ENCODE results near the gene CCDC80.
"Not testable (repeated sequence)": the region's sequence is repeated elsewhere in the genome, so short reads cannot be mapped to it uniquely, and the experiment has no call there.

CCDC80 gene

GRCh38 chr3:112569265-112569664, 71.7 kb downstream of the CCDC80 start:
- Mint-ChIP-seq H3K36me3 (ENCODE audit: low read depth) (peaks cover 36% of the 10 kb centered on the region), H3K9me3 (no peaks in the 10 kb centered on the region), H3K4me3 (no peak overlapping the region), H3K27me3 (ENCODE audit: low read depth) (no peaks in the 10 kb centered on the region), H3K4me1 (ENCODE audit: low read depth) (peaks cover 11% of the 10 kb centered on the region), H3K27ac (no peak overlapping the region)
- DNase-seq (ENCODE audit: low spot score), result no peak

DNA sequence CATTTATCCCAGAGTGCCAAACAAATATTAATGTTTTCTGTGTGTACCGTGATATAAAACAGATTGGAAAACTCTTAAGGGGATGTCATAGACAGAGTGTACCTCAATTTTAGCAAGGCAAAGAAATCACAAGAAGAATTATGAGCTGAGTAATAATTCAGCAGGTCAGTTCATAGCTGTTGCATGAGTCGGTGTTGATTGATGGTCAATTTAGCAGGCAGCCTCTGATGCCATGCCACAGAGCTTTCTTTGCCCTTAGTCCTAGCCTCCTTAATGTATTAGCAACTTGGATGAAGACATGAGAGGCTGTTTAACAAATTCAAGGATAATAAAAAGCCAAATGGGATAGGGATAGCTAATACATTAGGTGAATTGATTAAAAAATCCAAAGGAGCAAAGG, 72.3 kb downstream of the CCDC80 start:
- Mint-ChIP-seq H3K27ac (no peak overlapping the region), H3K36me3 (ENCODE audit: low read depth) (peaks cover 35% of the 10 kb centered on the region), H3K4me1 (ENCODE audit: low read depth) (peaks cover 17% of the 10 kb centered on the region), H3K9me3 (no peaks in the 10 kb centered on the region), H3K27me3 (ENCODE audit: low read depth) (no peaks in the 10 kb centered on the region), H3K4me3 (no peak overlapping the region)
- DNase-seq (ENCODE audit: low spot score), result no peak

- no peaks in the 10 kb centered on the region for H3K27me3 Mint-ChIP-seq (ENCODE audit: low read depth)
- no peaks in the 10 kb centered on the region for H3K9me3 Mint-ChIP-seq
- no peak overlapping the region for H3K27ac Mint-ChIP-seq
These were observed 76.0 kb downstream of the CCDC80 start for GRCh38 chr3:112564940-112565305.

DNA sequence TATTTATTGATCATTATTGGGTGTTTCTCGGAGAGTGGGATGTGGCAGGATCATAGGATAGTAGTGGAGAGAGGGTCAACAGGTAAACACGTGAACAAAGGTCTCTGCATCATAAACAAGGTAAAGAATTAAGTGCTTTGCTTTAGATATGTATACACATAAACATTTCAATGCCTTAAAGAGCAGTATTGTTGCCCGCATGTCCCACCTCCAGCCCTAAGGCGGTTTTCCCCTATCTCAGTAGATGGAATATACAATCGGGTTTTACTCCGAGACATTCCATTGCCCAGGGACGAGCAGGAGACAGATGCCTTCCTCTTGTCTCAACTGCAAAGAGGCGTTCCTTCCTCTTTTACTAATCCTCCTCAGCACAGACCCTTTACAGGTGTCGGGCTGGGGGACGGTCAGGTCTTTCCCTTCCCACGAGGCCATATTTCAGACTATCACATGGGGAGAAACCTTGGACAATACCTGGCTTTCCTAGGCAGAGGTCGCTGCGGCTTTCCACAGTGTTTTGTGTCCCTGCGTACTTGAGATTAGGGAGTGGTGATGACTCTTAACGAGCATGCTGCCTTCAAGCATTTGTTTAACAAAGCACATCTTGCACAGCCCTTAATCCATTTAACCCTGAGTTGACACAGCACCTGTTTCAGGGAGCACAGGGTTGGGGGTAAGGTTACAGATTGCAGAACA, 76.5 kb downstream of the CCDC80 start:
- not testable (repeated sequence) for H3K27me3 Mint-ChIP-seq (ENCODE audit: low read depth); H3K27ac Mint-ChIP-seq; H3K9me3 Mint-ChIP-seq; DNase-seq (ENCODE audit: low spot score)
- H3K4me1 Mint-ChIP-seq (ENCODE audit: low read depth), result peaks cover 36% of the 10 kb centered on the region
- H3K4me3 Mint-ChIP-seq, result peak overlapping the region; percentile 10
- peaks cover 21% of the 10 kb centered on the region for H3K36me3 Mint-ChIP-seq (ENCODE audit: low read depth)

More at GRCh38 chr3:112564940-112565305, 76.0 kb downstream of the CCDC80 start:
- Mint-ChIP-seq H3K4me1 (ENCODE audit: low read depth) (peaks cover 32% of the 10 kb centered on the region), H3K36me3 (ENCODE audit: low read depth) (peaks cover 22% of the 10 kb centered on the region), H3K4me3 (no peak overlapping the region)
- DNase-seq (ENCODE audit: low spot score), result no peak

GRCh38 chr3:112561734-112562529, 79.0 kb downstream of the CCDC80 start, which contains the start of the genes ATG3 and SLC35A5:
Gene ATG3 (minus strand): TSS chr3:112561962. CDS start chr3:112561528, 434 bp downstream.
Gene SLC35A5 (plus strand): TSS chr3:112562045. CDS start chr3:112563404, 1,359 bp downstream.
- Mint-ChIP-seq H3K4me1 (ENCODE audit: low read depth) (peaks cover 43% of the 10 kb centered on the region), H3K27ac (peak within 1 kb of the TSS; percentile 99), H3K4me3 (peak within 1 kb of the TSS; percentile 93), H3K27me3 (ENCODE audit: low read depth) (no peaks in the 10 kb centered on the region), H3K36me3 (ENCODE audit: low read depth) (peaks cover 30% of the 10 kb centered on the region), H3K9me3 (no peaks in the 10 kb centered on the region)
- peak; percentile 98 for DNase-seq (ENCODE audit: low spot score)

DNA sequence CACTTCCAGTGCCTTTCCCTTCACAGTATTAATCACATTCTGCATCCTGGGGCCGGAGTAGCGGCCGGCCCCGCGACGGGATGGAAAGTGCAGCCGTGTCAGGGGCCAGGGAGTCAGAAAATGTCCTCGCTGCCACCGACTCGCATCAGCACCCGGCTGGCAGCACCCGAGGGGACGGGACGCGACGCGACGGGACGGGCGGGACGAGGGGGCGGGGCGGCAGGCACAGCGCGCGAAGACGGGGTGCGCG, 79.5 kb downstream of the CCDC80 start:
- peak overlapping the region; percentile 99 for H3K27ac Mint-ChIP-seq
- H3K4me1 Mint-ChIP-seq (ENCODE audit: low read depth), result peaks cover 40% of the 10 kb centered on the region
- peak overlapping the region; percentile 93 for H3K4me3 Mint-ChIP-seq
- H3K36me3 Mint-ChIP-seq (ENCODE audit: low read depth), result peaks cover 29% of the 10 kb centered on the region
- H3K27me3 Mint-ChIP-seq (ENCODE audit: low read depth), result no peaks in the 10 kb centered on the region
- DNase-seq (ENCODE audit: low spot score), result no peak
- H3K9me3 Mint-ChIP-seq, result no peaks in the 10 kb centered on the region

DNA sequence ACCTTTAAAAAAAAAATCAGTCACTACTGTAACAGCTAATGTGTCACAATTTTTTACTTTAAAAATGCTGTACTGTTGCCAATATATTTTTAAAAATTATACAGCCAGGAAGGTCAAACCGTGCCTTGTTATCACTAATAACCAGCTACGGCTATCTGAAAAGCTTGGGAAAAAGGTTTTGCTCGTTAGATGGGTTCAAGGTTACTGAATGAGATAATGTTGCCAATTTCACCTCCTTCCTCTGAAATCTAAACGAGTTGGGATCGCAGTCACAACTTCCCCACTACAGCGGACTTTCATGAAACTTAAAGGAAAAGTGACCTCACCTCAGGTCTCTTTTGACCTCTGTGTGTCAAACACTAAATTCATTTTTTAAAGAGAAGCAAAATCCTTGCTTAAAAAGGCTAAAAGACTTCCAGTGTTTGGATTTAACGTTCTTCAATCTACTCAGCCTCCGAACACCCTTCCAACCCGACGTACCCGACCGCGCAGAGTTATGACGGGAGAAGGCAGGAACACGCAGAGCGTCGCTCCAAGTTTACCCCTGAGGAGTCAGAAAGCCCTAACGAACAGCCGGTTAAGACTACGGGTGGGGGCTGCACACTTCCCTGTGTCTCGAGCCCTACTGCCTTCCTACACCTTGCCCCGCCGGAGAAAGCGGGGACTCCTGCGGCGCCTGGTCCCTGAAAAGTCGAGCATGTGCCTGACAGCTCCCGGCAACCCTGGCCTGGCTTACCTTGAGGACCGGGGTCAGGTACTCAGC, 80.0 kb downstream of the CCDC80 start:
- Mint-ChIP-seq H3K9me3 (no peaks in the 10 kb centered on the region), H3K27ac (peak overlapping the region; percentile 99), H3K4me1 (ENCODE audit: low read depth) (peaks cover 37% of the 10 kb centered on the region), H3K36me3 (ENCODE audit: low read depth) (peaks cover 26% of the 10 kb centered on the region), H3K27me3 (ENCODE audit: low read depth) (no peaks in the 10 kb centered on the region), H3K4me3 (peak overlapping the region; percentile 93)
- peak; percentile 77 for DNase-seq (ENCODE audit: low spot score)

DNA sequence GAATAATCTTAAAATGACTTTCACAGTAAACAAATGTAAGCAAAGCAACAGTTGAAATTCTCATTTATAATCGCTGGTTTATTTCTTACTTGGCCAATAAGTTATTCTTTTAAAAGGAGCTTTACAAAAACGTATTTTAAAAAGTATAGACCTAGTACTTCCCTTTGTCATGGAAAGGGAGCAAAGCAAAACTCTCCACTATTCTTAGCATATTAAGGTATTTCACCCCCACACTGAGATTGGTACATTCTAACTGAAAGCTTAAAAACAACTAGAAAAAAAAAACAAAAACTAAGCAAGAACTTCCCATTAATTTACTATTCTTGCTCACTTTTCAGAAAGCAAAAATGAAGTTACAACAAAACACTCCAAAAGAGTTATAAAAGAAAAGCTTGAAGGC, 80.6 kb downstream of the CCDC80 start:
- DNase-seq (ENCODE audit: low spot score), result no peak
- peak overlapping the region; percentile 99 for H3K27ac Mint-ChIP-seq
- H3K4me1 Mint-ChIP-seq (ENCODE audit: low read depth), result peaks cover 43% of the 10 kb centered on the region
- H3K27me3 Mint-ChIP-seq (ENCODE audit: low read depth), result no peaks in the 10 kb centered on the region
- peaks cover 32% of the 10 kb centered on the region for H3K36me3 Mint-ChIP-seq (ENCODE audit: low read depth)
- peak overlapping the region; percentile 93 for H3K4me3 Mint-ChIP-seq
- no peaks in the 10 kb centered on the region for H3K9me3 Mint-ChIP-seq

- DNase-seq (ENCODE audit: low spot score), result no peak
- Mint-ChIP-seq H3K4me3 (no peak overlapping the region), H3K27me3 (ENCODE audit: low read depth) (no peaks in the 10 kb centered on the region), H3K9me3 (peaks cover 2% of the 10 kb centered on the region), H3K4me1 (ENCODE audit: low read depth) (peaks cover 43% of the 10 kb centered on the region), H3K36me3 (ENCODE audit: low read depth) (peaks cover 40% of the 10 kb centered on the region), H3K27ac (no peak overlapping the region)
These were observed 83.0 kb downstream of the CCDC80 start for GRCh38 chr3:112557976-112558375.

DNA sequence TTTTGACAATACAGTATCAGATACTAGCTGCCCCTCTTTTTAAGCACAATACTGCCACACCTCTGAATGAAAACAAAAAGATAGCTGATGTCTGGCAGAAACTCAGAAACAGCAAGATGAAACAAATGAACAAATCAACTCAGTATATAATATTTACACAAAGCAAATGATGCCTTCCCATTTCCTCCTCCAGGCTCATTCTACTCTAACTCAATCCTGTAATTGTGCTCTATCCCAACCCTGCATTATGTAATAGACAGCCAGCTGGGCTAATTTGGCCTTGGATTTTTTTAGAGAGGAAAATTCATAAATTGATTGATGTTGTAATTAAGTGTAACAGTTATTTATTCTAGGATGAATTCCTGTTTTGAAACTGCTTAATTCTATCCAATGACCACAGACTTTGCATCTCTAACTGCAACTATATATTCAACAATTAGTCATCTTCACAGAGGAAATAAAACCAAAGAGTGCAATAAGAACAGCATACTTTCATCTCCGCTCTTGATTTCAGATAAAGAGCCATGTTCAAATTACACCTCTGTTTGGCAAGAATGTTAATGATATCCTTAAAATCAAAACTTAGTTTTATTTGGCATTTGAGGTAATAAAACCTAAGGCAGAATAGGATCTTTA, 85.3 kb downstream of the CCDC80 start:
- Mint-ChIP-seq H3K27me3 (ENCODE audit: low read depth) (no peaks in the 10 kb centered on the region), H3K4me1 (ENCODE audit: low read depth) (peaks cover 43% of the 10 kb centered on the region), H3K36me3 (ENCODE audit: low read depth) (peaks cover 54% of the 10 kb centered on the region), H3K9me3 (peaks cover 10% of the 10 kb centered on the region), H3K27ac (peak overlapping the region; percentile 47), H3K4me3 (peak overlapping the region; percentile 19)
- no peak for DNase-seq (ENCODE audit: low spot score)

DNA sequence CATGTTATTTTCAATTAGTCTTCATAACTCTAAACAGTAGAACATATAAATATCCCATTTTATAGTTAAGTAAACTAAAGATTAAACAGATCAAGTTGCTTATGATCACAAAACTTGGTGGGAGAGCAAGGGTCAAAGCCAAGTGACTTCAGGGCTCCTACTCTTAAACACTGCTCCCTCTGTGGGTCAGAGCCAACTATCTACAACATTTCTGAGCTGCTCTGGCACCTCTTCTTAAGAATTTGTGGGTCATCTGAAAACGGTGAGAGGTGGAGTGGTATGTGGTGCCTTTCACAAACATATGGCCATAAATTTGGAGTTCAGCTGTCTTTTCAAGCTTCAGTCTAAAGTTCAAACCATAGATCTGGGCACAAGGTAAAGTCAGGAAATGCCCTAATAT, 90.1 kb downstream of the CCDC80 start:
- Mint-ChIP-seq H3K27me3 (ENCODE audit: low read depth) (no peaks in the 10 kb centered on the region), H3K27ac (no peak overlapping the region), H3K4me3 (no peak overlapping the region), H3K4me1 (ENCODE audit: low read depth) (peaks cover 21% of the 10 kb centered on the region), H3K36me3 (ENCODE audit: low read depth) (peaks cover 51% of the 10 kb centered on the region), H3K9me3 (peaks cover 10% of the 10 kb centered on the region)
- no peak for DNase-seq (ENCODE audit: low spot score)

All from T-helper 2 cell treated with Interferon-gamma antibody and Interleukin-4, amounts not matched to agents 5 μg/mL and 100 μg/mL, for 36 hours (primary cell).